Psoas muscle (tissue), 8 donors: ENCODE results near the gene IRF8. TPM values are rescaled to one million over a fixed set of nuclear protein-coding genes. Genes with fewer than 3 reads are reported as not detected.

Experiments
- ATAC-seq, 4 donors: fragments of 200-7000 bp; cut with Tn5 transposase; one replicate each; pipeline ENCODE4 v1.9.1; 2020; ENCODE audit warnings: moderate library complexity in 3 of 4, mild to moderate bottlenecking in 2 of 4
- DNase-seq, 2 donors: peaks; one replicate each; pipeline ENCODE4 v3.0.0-alpha.2; 2020
- H3K27ac ChIP-seq: fragments of 200-600 bp; one replicate; pipeline ENCODE4 v1.8.0; 2022
- H3K27me3 ChIP-seq, 3 donors: fragments of 200-600 bp in 1 of 3; one replicate each; pipeline versions ENCODE4 v1.6.1 to v1.8.0; 2013 to 2022; ENCODE audit warnings: low read length in 2 of 3, mild to moderate bottlenecking in 2 of 3, moderate library complexity in 1 of 3; ENCODE audit not compliant: insufficient read depth in 3 of 3
- H3K36me3 ChIP-seq, 2 donors: fragments of 200-600 bp in 1 of 2; one replicate each; pipeline versions ENCODE4 v1.6.1 to v1.8.0; 2013 to 2022; ENCODE audit warnings: low read depth in 1 of 2, mild to moderate bottlenecking in 1 of 2, moderate library complexity in 1 of 2; ENCODE audit not compliant: insufficient read depth in 1 of 2
- H3K4me1 ChIP-seq: fragments of 200-600 bp; one replicate; pipeline ENCODE4 v1.8.0; 2022
- H3K4me3 ChIP-seq: fragments of 200-600 bp; one replicate; pipeline ENCODE4 v1.8.0; 2022; ENCODE audit warnings: mild to moderate bottlenecking
- H3K9me3 ChIP-seq: fragments of 200-600 bp; one replicate; pipeline ENCODE4 v1.8.0; 2022
- CTCF ChIP-seq: fragments of 200-600 bp; IDR thresholded peaks from one replicate; pipeline ENCODE4 v1.8.0; 2022; ENCODE audit warnings: antibody characterized with exemption
- WGBS, 3 donors: extraction: QIAGEN DNeasy Blood & Tissue Kit; methylation state at CpG; one replicate each; pipeline versions ENCODE4 v1.1.6 to v1.1.7; 2013; 5-methylcytosine and 5-hydroxymethylcytosine counted together
- intact Hi-C, 2 donors: fragments of 100-400 bp; cut with DNase I; formaldehyde crosslinking; loops; one replicate each; pipeline versions ENCODE4 v1.11.0 to v1.14.2; 2022
- polyA plus RNA-seq, 3 donors: library from polyadenylated mRNA; stranded (reverse); fragments of 200-250 nt; gene quantifications; one replicate each; pipeline ENCODE4 v1.2.3, GENCODE V29; 2013
- total RNA-seq, 4 donors: library from RNA; stranded (reverse); fragmentation: NEBNext Ultra II Directional in 2 of 4; extraction: Animal tissue kit (Norgen Biotek cat#: 25700) in 2 of 4; gene quantifications; one replicate each; pipeline versions ENCODE4 v1.2.1 to v1.2.4, GENCODE V29; 2021 to 2023
- donor health status: healthy with polysubstance abuse.
- donor health status: DM: no; HTN: no; CAD: no; lungs with moderate emphysema.
- donor health status: Bipolar disorder and iron deficiency.
- donor health status: healthy.
- donor health status: DM: yes; HTN: yes; CAD: no.
- donor health status: DM: no; HTN: no; CAD: no.
- donor health status: DM: no; HTN: no; CAD: no.
- donor health status: DM: yes; HTN: yes; CAD: no.

Gene IRF8
- total and polyA plus RNA-seq, 7 donors, result 0.23 to 2.8 (median 1.1) TPM

GRCh38 chr16:85947230-85948137, 48.5 kb downstream of the IRF8 start:
- no peaks in the 10 kb centered on the region for H3K4me1 ChIP-seq
- peak overlapping the region; percentile 18 for H3K4me3 ChIP-seq
- 74 to 79% (median 77%) methylated on average over 32 of the region's 32 CpGs for WGBS, 3 donors
- intact Hi-C loops, result no loop called here
- H3K27me3 ChIP-seq, result peaks cover 0 to 31% (median 0%) of the 10 kb centered on the region in 3 donors
- ATAC-seq (no peak), DNase-seq (no peak)
- H3K36me3 ChIP-seq, result no peaks in the 10 kb centered on the region
- no peak for TF ChIP-seq CTCF
- H3K27ac ChIP-seq, result no peak overlapping the region
- H3K9me3 ChIP-seq, result no peaks in the 10 kb centered on the region

- 70 to 74% (median 73%) methylated on average over 20 of the region's 20 CpGs for WGBS, 3 donors
- Histone ChIP-seq H3K4me3 (peak overlapping the region; percentile 18), H3K36me3 (no peaks in the 10 kb centered on the region), H3K27ac (no peak overlapping the region), H3K9me3 (no peaks in the 10 kb centered on the region), H3K27me3 (peaks cover 0 to 32% (median 0%) of the 10 kb centered on the region in 3 donors), H3K4me1 (no peaks in the 10 kb centered on the region)
- intact Hi-C loops, result no loop called here
- DNase-seq, result no peak
- TF ChIP-seq CTCF, result no peak
- no peak for ATAC-seq
These were observed 49.2 kb downstream of the IRF8 start for GRCh38 chr16:85948138-85948509.

GRCh38 chr16:85948616-85949265, 49.8 kb downstream of the IRF8 start:
- Histone ChIP-seq H3K4me3 (no peak overlapping the region), H3K36me3 (no peaks in the 10 kb centered on the region), H3K4me1 (no peaks in the 10 kb centered on the region), H3K27me3 (peaks cover 0 to 37% (median 0%) of the 10 kb centered on the region in 3 donors), H3K27ac (no peak overlapping the region), H3K9me3 (no peaks in the 10 kb centered on the region)
- 76 to 81% (median 78%) methylated on average over 14 of the region's 14 CpGs for WGBS, 3 donors
- no peak for ATAC-seq
- DNase-seq, result no peak
- TF ChIP-seq CTCF, result no peak
- intact Hi-C loops, result no loop called here

- 58 to 62% (median 61%) methylated on average over 14 of the region's 14 CpGs for WGBS, 3 donors
- no peak overlapping the region for H3K27ac ChIP-seq
- DNase-seq (no peak), ATAC-seq (no peak)
- no peaks in the 10 kb centered on the region for H3K9me3 ChIP-seq
- H3K27me3 ChIP-seq, result peaks cover 0 to 32% (median 0%) of the 10 kb centered on the region in 3 donors
- no peaks in the 10 kb centered on the region for H3K36me3 ChIP-seq
- H3K4me3 ChIP-seq, result no peak overlapping the region
- intact Hi-C loops, result no loop called here
- H3K4me1 ChIP-seq, result no peaks in the 10 kb centered on the region
- TF ChIP-seq CTCF, result no peak
These were observed 51.4 kb downstream of the IRF8 start for GRCh38 chr16:85950136-85950918.
